Urothelium cell line (cell line): ENCODE measurements around the gene MBOAT2.
"Not testable (repeated sequence)": the region's sequence is repeated elsewhere in the genome, so short reads cannot be mapped to it uniquely, and the experiment has no call there.

ENCODE experiments used
- DNase-seq: peaks from one replicate; pipeline ENCODE4 v3.0.0; 2011; ENCODE audit warnings: low spot score, mixed read lengths
- FAIRE-seq: peaks from 2 replicates; lab custom pipeline; 2011; peaks lifted over from hg19 to GRCh38; lab: Jason Lieb, UNC

MBOAT2 gene

GRCh38 chr2:8993902-8994278, 9.6 kb downstream of the MBOAT2 start:
- FAIRE-seq (no peak), DNase-seq (peak; percentile 59)

- DNase-seq (no peak), FAIRE-seq (no peak)
These were observed 10.1 kb downstream of the MBOAT2 start for GRCh38 chr2:8993196-8993901.

- FAIRE-seq = no peak
These were observed 10.8 kb downstream of the MBOAT2 start for GRCh38 chr2:8992643-8993042.

GRCh38 chr2:8989536-8990079, 13.9 kb downstream of the MBOAT2 start:
- no peak for FAIRE-seq
- DNase-seq = no peak

More at GRCh38 chr2:8992643-8993042, 10.8 kb downstream of the MBOAT2 start:
- no peak for DNase-seq

GRCh38 chr2:8987410-8987809, 16.1 kb downstream of the MBOAT2 start:
- DNase-seq (no peak), FAIRE-seq (no peak)

- DNase-seq (no peak), FAIRE-seq (no peak)
These were observed 17.0 kb downstream of the MBOAT2 start for GRCh38 chr2:8986327-8986976.

GRCh38 chr2:8985561-8986326, 17.7 kb downstream of the MBOAT2 start:
- DNase-seq (peak; percentile 23), FAIRE-seq (no peak)

GRCh38 chr2:8984855-8985254, 18.6 kb downstream of the MBOAT2 start:
- no peak for FAIRE-seq
- no peak for DNase-seq

GRCh38 chr2:8984157-8984556, 19.3 kb downstream of the MBOAT2 start:
- DNase-seq (no peak), FAIRE-seq (no peak)

GRCh38 chr2:8983571-8983970, 19.9 kb downstream of the MBOAT2 start:
- FAIRE-seq (no peak), DNase-seq (no peak)

- FAIRE-seq = no peak
- DNase-seq = no peak
These were observed 21.6 kb downstream of the MBOAT2 start for GRCh38 chr2:8981876-8982275.

- FAIRE-seq (no peak), DNase-seq (no peak)
These were observed 23.4 kb downstream of the MBOAT2 start for GRCh38 chr2:8980096-8980495.

GRCh38 chr2:8977758-8978157, 25.7 kb downstream of the MBOAT2 start:
- DNase-seq = no peak
- no peak for FAIRE-seq

GRCh38 chr2:8976442-8977259, 26.8 kb downstream of the MBOAT2 start:
- no peak for DNase-seq

GRCh38 chr2:8974016-8974415, 29.5 kb downstream of the MBOAT2 start:
- FAIRE-seq (no peak), DNase-seq (no peak)

More at GRCh38 chr2:8976442-8977259, 26.8 kb downstream of the MBOAT2 start:
- no peak for FAIRE-seq

- FAIRE-seq, DNase-seq: not testable (repeated sequence)
These were observed 30.5 kb downstream of the MBOAT2 start for GRCh38 chr2:8973017-8973416.

- not testable (repeated sequence) for DNase-seq, FAIRE-seq
These were observed 30.9 kb downstream of the MBOAT2 start for GRCh38 chr2:8972535-8972934.

GRCh38 chr2:8969348-8969747, 34.1 kb downstream of the MBOAT2 start:
- not testable (repeated sequence) for DNase-seq, FAIRE-seq

GRCh38 chr2:8966123-8966908, 37.2 kb downstream of the MBOAT2 start:
- FAIRE-seq (no peak), DNase-seq (no peak)
